Measurements from ENCODE around the gene TIE1. TPM values are rescaled to one million over a fixed set of nuclear protein-coding genes. Genes with fewer than 3 reads are reported as not detected.

TIE1 gene
- total and polyA plus RNA-seq, 9 of the 15 experiments (the other 6 are each of a cell fraction or from before 2014, with no cell fraction given) = 0.07 to 0.49 (median 0.14) TPM; not detected in 4

- intact Hi-C loops (cut with micrococcal nuclease) = no loop called here
- ChIA-PET CTCF (ENCODE audit: low intra/inter-chr PET ratio) (no interaction called here), POLR2A (interaction anchor here (0.5 to 1.1 kb wide), 2 partner anchors 14 to 355 kb away, joined by 3 read pairs; no protein-coding TSS in a partner anchor)
- 13% methylated on average over 16 of the region's 16 CpGs for WGBS (ENCODE audit: insufficient coverage, low coverage, missing lambda C conversion rate)
- no peak overlapping the region for H2AFZ ChIP-seq (ENCODE audit: low read depth, low read length)
- no peaks in the 10 kb centered on the region for H3K9me1 ChIP-seq (ENCODE audit: control insufficient read depth, insufficient read depth, low read length)
- in situ Hi-C loops (cut with MboI) = no loop called here
- FAIRE-seq (no peak), DNase-seq (ENCODE audit: extremely low read depth in 1 of 4, low spot score in 3 of 4) (no peak), ATAC-seq (peak; percentile 54)
- H3K9ac ChIP-seq (ENCODE audit: insufficient read depth in 1 of 2, low read depth in 2 of 2, low read length in 2 of 2) = no peak overlapping the region; a peak in 1 of 4 replicates
- H3K36me3 ChIP-seq (ENCODE audit: control insufficient read depth, insufficient read depth, low read length) = no peaks in the 10 kb centered on the region
- BruUV-seq (replicated peaks) = no TSS peak
- H3K27me3 ChIP-seq (ENCODE audit: control insufficient read depth in 2 of 2, insufficient read depth in 2 of 2, low read length in 2 of 2) = peaks cover 6 to 29% of the 10 kb centered on the region in 2 experiments; a peak in 3 of 5 replicates
- no peak overlapping the region for H3K27ac ChIP-seq (ENCODE audit: extremely low read depth, low read depth, low read length)
- no peaks in the 10 kb centered on the region for H3K9me3 ChIP-seq (replicated peaks; ENCODE audit: control insufficient read depth, insufficient read depth, low read depth, low read length)
- no peak overlapping the region for H3K4me2 ChIP-seq (ENCODE audit: insufficient read depth, low read length)
- peaks cover 3 to 21% of the 10 kb centered on the region in 2 experiments; a peak in 3 of 5 replicates for H3K4me1 ChIP-seq (replicated peaks in 1 of 2; ENCODE audit: control insufficient read depth in 2 of 2, insufficient read depth in 2 of 2, low read length in 2 of 2)
- H4K20me1 ChIP-seq (replicated peaks; ENCODE audit: control insufficient read depth, insufficient read depth, low read length) = peaks cover 8% of the 10 kb centered on the region; the same call in 1 of the 2 replicates
- no peaks in the 10 kb centered on the region for H3K79me2 ChIP-seq (ENCODE audit: control insufficient read depth, insufficient read depth, low read length)
- no peak overlapping the region for H3K4me3 ChIP-seq
- TF ChIP-seq THAP12 (CRISPR knock-in tag; IDR thresholded peaks at IDR 0.05) (no peak), PRPF4 (IDR thresholded peaks at IDR 0.05; ENCODE audit: insufficient read depth, low read depth, low read length, poor library complexity, severe bottlenecking) (no peak), TSHZ1 (CRISPR knock-in tag; IDR thresholded peaks at IDR 0.05) (no peak), E2F1 (CRISPR knock-in tag; IDR thresholded peaks at IDR 0.05) (no peak), AFF1 (IDR thresholded peaks at IDR 0.05; ENCODE audit: low read depth in 1 of 2, partially characterized antibody in 2 of 2) (no peak), FOXJ2 (tag; IDR thresholded peaks at IDR 0.05) (no peak), ZNF79 (CRISPR knock-in tag; IDR thresholded peaks at IDR 0.05; ENCODE audit: low read depth) (no peak), NFIC (IDR thresholded peaks at IDR 0.05) (0 out of 2 replicates have a peak, but pooled peaks have one; percentile 19)
These were observed 16.1 kb downstream of the TIE1 start for GRCh38 chr1:43316738-43317520.
